SK-N-SH treated with all-trans-retinoic acid at 6 μM for 48 hours (cell line): Measurements from ENCODE around the gene PRDM5.

Experiments used
- ATAC-seq: fragments of 200-7000 bp; cut with Tn5 transposase; 3 replicates; pipeline ENCODE4 v1.9.1; 2020; ENCODE audit warnings: mild to moderate bottlenecking, moderate library complexity
- ARNTL ChIP-seq: fragments of 450-650 bp; formaldehyde crosslinking; IDR thresholded peaks from 2 replicates; pipeline ENCODE4 v1.5.0; 2020; ENCODE audit warnings: low read depth, mild to moderate bottlenecking, moderate library complexity, borderline replicate concordance
- BACH2 ChIP-seq: fragments of 250-450 bp; sonication (Bioruptor Pico); IDR thresholded peaks from 2 replicates; pipeline ENCODE4 v1.9.0; 2021; ENCODE audit warnings: mild to moderate bottlenecking, borderline replicate concordance
- CSDC2 ChIP-seq: fragments of 250-450 bp; sonication (Bioruptor Pico); IDR thresholded peaks from 2 replicates; pipeline ENCODE4 v1.5.0; 2020; ENCODE audit warnings: mild to moderate bottlenecking, moderate library complexity
- ESRRG ChIP-seq: fragments of 250-450 bp; sonication (Bioruptor Pico); IDR thresholded peaks from 2 replicates; pipeline ENCODE4 v1.6.1; 2021; ENCODE audit warnings: mild to moderate bottlenecking
- GLIS3 ChIP-seq: fragments of 250-450 bp; sonication (Bioruptor Pico); IDR thresholded peaks from 2 replicates; pipeline ENCODE4 v1.5.0; 2020; ENCODE audit warnings: mild to moderate bottlenecking, moderate library complexity
- ISL1 ChIP-seq: fragments of 250-450 bp; sonication (Bioruptor Pico); IDR thresholded peaks from 2 replicates; pipeline ENCODE4 v2.1.2; 2022; ENCODE audit warnings: mild to moderate bottlenecking, moderate library complexity
- OSR1 ChIP-seq: fragments of 250-450 bp; sonication (Bioruptor Pico); IDR thresholded peaks from 2 replicates; pipeline ENCODE4 v1.8.0; 2022; ENCODE audit warnings: moderate library complexity, mild to moderate bottlenecking, inconsistent platforms
- PPARA ChIP-seq: fragments of 250-450 bp; sonication (Bioruptor Pico); IDR thresholded peaks from 2 replicates; pipeline ENCODE4 v1.5.0; 2020; ENCODE audit warnings: mild to moderate bottlenecking, borderline replicate concordance
- RARB ChIP-seq: fragments of 250-450 bp; sonication (Bioruptor Pico); IDR thresholded peaks from 2 replicates; pipeline ENCODE4 v1.8.0; 2021; ENCODE audit warnings: mild to moderate bottlenecking, moderate library complexity
- SNAI2 ChIP-seq: fragments of 250-450 bp; sonication (Bioruptor Pico); IDR thresholded peaks from 2 replicates; pipeline ENCODE4 v1.5.0; 2020; ENCODE audit warnings: mild to moderate bottlenecking, moderate library complexity
- TCF4 ChIP-seq: fragments of 250-450 bp; sonication (Bioruptor Pico); IDR thresholded peaks from 2 replicates; pipeline ENCODE4 v1.8.0; 2021; ENCODE audit warnings: mild to moderate bottlenecking, moderate library complexity, borderline replicate concordance
- TOX ChIP-seq: fragments of 250-450 bp; sonication (Bioruptor Pico); IDR thresholded peaks from 2 replicates; pipeline ENCODE4 v1.8.0; 2021; ENCODE audit warnings: mild to moderate bottlenecking, moderate library complexity, borderline replicate concordance
- ZC3H10 ChIP-seq: fragments of 250-450 bp; sonication (Bioruptor Pico); IDR thresholded peaks from 2 replicates; pipeline ENCODE4 v1.5.1; 2021; ENCODE audit warnings: mild to moderate bottlenecking, moderate library complexity
- ZFP3 ChIP-seq: fragments of 250-450 bp; sonication (Bioruptor Pico); IDR thresholded peaks from 2 replicates; pipeline ENCODE4 v1.5.0; 2020; ENCODE audit warnings: mild to moderate bottlenecking, moderate library complexity
- ZFP30 ChIP-seq: fragments of 450-650 bp; formaldehyde crosslinking; IDR thresholded peaks from 2 replicates; pipeline ENCODE4 v1.5.0; 2022; ENCODE audit warnings: mild to moderate bottlenecking, moderate library complexity
- ZNF565 ChIP-seq: fragments of 450-650 bp; formaldehyde crosslinking; conservative IDR thresholded peaks from 2 replicates; pipeline ENCODE4 v1.5.0; 2020; ENCODE audit warnings: low read depth, mild to moderate bottlenecking, moderate library complexity
- ZNF8 ChIP-seq: fragments of 450-650 bp; formaldehyde crosslinking; IDR thresholded peaks from 2 replicates; pipeline ENCODE4 v1.5.0; 2020; ENCODE audit warnings: mild to moderate bottlenecking, moderate library complexity
- TF ChIP-seq, protein P1 (sequence below): fragments of 250-450 bp; sonication (Bioruptor Pico); IDR thresholded peaks from 2 replicates; pipeline ENCODE4 v1.5.1; 2020; ENCODE audit warnings: low read depth, mild to moderate bottlenecking, moderate library complexity
- TF ChIP-seq, protein P2 (sequence below): fragments of 250-450 bp; sonication (Bioruptor Pico); IDR thresholded peaks from 2 replicates; pipeline ENCODE4 v1.8.0; 2020; ENCODE audit warnings: mild to moderate bottlenecking, moderate library complexity, borderline replicate concordance
- TF ChIP-seq, protein P3 (sequence below): fragments of 250-450 bp; sonication (Bioruptor Pico); IDR thresholded peaks from 2 replicates; pipeline ENCODE4 v1.5.0; 2020; ENCODE audit warnings: mild to moderate bottlenecking, moderate library complexity

PRDM5 gene

DNA sequence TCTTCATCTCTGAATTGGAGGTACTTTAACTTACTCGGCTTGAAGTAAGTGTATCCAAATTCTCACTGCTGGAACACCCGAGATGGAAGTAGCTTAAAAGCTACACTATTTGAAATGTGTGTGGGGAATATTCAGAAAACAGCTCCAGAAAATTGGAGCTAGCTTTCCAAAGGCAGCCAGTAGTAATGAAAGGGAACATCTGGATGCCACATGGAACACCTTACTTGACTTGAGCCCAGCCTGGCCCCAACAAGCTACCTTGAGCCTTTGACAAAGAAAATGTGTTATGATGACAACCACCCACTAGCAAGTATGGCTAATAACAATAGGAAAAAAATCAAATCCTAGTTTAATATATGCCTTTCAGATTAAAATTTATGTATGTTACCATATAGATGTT lies 161.5 kb downstream of the PRDM5 start:
- no peak for ATAC-seq
- TF ChIP-seq ZFP30 (CRISPR knock-in tag) (no peak), ZC3H10 (CRISPR knock-in tag) (no peak), ZNF8 (CRISPR knock-in tag) (no peak), ESRRG (CRISPR knock-in tag) (no peak)
- TF ChIP-seq, protein P1, sequence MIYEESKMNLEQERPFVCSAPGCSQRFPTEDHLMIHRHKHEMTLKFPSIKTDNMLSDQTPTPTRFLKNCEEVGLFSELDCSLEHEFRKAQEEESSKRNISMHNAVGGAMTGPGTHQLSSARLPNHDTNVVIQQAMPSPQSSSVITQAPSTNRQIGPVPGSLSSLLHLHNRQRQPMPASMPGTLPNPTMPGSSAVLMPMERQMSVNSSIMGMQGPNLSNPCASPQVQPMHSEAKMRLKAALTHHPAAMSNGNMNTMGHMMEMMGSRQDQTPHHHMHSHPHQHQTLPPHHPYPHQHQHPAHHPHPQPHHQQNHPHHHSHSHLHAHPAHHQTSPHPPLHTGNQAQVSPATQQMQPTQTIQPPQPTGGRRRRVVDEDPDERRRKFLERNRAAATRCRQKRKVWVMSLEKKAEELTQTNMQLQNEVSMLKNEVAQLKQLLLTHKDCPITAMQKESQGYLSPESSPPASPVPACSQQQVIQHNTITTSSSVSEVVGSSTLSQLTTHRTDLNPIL (CRISPR knock-in tag): no peak
- TF ChIP-seq, all 23 proteins: peak for 0

GRCh38 chr4:120760047-120760446 lies 162.5 kb downstream of the PRDM5 start:
- TF ChIP-seq, protein P1 (CRISPR knock-in tag): peak; percentile 30; the same call in 1 of the 2 replicates
- TF ChIP-seq, protein P2, sequence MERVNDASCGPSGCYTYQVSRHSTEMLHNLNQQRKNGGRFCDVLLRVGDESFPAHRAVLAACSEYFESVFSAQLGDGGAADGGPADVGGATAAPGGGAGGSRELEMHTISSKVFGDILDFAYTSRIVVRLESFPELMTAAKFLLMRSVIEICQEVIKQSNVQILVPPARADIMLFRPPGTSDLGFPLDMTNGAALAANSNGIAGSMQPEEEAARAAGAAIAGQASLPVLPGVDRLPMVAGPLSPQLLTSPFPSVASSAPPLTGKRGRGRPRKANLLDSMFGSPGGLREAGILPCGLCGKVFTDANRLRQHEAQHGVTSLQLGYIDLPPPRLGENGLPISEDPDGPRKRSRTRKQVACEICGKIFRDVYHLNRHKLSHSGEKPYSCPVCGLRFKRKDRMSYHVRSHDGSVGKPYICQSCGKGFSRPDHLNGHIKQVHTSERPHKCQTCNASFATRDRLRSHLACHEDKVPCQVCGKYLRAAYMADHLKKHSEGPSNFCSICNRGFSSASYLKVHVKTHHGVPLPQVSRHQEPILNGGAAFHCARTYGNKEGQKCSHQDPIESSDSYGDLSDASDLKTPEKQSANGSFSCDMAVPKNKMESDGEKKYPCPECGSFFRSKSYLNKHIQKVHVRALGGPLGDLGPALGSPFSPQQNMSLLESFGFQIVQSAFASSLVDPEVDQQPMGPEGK (CRISPR knock-in tag): no peak
- TF ChIP-seq ZNF565 (CRISPR knock-in tag): no peak
- TF ChIP-seq ESRRG (CRISPR knock-in tag): no peak
- TF ChIP-seq BACH2 (CRISPR knock-in tag): no peak
- no peak for TF ChIP-seq SNAI2 (CRISPR knock-in tag)
- 0 out of 2 replicates have a peak, but pooled peaks have one; percentile 25 for TF ChIP-seq TCF4 (CRISPR knock-in tag)
- TF ChIP-seq ISL1: peak; percentile 90
- TF ChIP-seq, all 23 proteins: peak for 3
- peak; percentile 60 for ATAC-seq

GRCh38 chr4:120755864-120756263 lies 166.7 kb downstream of the PRDM5 start:
- ATAC-seq: no peak
- TF ChIP-seq GLIS3 (CRISPR knock-in tag): no peak
- no peak for TF ChIP-seq ZNF8 (CRISPR knock-in tag)
- TF ChIP-seq PPARA (CRISPR knock-in tag): no peak

DNA sequence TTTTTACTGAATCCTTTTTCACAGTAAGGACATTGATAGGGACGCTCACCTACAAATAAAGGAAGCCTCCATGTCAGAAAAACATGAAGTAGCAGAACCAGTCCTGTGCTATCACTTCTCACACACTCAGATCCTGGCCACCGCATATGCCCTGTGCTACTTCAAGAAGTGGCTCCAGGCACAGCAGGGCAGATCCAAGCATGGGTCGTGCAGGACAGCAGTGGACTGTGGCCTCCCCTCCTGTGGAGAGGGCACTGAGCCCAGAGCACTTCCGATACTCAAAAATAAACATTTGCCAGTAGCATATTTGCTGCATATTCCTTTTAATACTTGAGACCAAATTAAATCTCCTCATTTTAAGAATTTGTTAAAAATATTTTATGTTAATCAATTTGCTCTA lies 167.9 kb downstream of the PRDM5 start:
- no peak for ATAC-seq

GRCh38 chr4:120753854-120754253 lies 168.7 kb downstream of the PRDM5 start:
- TF ChIP-seq TCF4 (CRISPR knock-in tag): 0 out of 2 replicates have a peak, but pooled peaks have one; percentile 31
- TF ChIP-seq ISL1: no peak

More for the DNA sequence above, 167.9 kb downstream of the PRDM5 start:
- TF ChIP-seq GLIS3 (CRISPR knock-in tag) (no peak), ISL1 (no peak), ZFP3 (CRISPR knock-in tag) (no peak), CSDC2 (CRISPR knock-in tag) (no peak), ZFP30 (CRISPR knock-in tag) (no peak), ARNTL (CRISPR knock-in tag) (no peak), TOX (no peak), PPARA (CRISPR knock-in tag) (no peak), RARB (CRISPR knock-in tag) (no peak)
- TF ChIP-seq, protein P1 (CRISPR knock-in tag): no peak

DNA sequence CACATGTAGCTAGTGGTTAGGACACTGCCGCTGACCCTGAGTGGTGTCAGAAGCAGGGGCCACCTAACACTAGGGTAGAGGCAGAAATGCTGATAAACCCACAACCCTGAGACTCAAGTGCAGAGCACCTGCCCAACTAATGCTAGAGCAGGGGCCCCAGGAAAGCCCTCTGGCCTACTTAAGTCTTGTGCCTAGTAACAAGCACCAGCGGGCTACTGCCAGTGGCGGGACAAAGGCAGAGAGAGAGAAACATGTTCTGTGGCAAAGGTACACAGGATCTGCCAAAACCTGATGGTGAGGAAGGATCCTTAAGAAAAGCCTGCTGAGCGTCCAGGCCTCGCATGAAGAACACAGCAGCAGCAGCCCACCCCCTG lies 172.4 kb downstream of the PRDM5 start:
- no peak for ATAC-seq
- TF ChIP-seq ZFP30 (CRISPR knock-in tag): no peak
- TF ChIP-seq ZNF8 (CRISPR knock-in tag): no peak
- TF ChIP-seq, protein P1 (CRISPR knock-in tag): no peak
- no peak for TF ChIP-seq ARNTL (CRISPR knock-in tag)
- TF ChIP-seq, protein P3, sequence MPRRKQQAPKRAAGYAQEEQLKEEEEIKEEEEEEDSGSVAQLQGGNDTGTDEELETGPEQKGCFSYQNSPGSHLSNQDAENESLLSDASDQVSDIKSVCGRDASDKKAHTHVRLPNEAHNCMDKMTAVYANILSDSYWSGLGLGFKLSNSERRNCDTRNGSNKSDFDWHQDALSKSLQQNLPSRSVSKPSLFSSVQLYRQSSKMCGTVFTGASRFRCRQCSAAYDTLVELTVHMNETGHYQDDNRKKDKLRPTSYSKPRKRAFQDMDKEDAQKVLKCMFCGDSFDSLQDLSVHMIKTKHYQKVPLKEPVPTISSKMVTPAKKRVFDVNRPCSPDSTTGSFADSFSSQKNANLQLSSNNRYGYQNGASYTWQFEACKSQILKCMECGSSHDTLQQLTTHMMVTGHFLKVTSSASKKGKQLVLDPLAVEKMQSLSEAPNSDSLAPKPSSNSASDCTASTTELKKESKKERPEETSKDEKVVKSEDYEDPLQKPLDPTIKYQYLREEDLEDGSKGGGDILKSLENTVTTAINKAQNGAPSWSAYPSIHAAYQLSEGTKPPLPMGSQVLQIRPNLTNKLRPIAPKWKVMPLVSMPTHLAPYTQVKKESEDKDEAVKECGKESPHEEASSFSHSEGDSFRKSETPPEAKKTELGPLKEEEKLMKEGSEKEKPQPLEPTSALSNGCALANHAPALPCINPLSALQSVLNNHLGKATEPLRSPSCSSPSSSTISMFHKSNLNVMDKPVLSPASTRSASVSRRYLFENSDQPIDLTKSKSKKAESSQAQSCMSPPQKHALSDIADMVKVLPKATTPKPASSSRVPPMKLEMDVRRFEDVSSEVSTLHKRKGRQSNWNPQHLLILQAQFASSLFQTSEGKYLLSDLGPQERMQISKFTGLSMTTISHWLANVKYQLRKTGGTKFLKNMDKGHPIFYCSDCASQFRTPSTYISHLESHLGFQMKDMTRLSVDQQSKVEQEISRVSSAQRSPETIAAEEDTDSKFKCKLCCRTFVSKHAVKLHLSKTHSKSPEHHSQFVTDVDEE (CRISPR knock-in tag): no peak
- no peak for TF ChIP-seq ZFP3 (CRISPR knock-in tag)
- TF ChIP-seq BACH2 (CRISPR knock-in tag): no peak
- TF ChIP-seq ISL1: no peak
- no peak for TF ChIP-seq SNAI2 (CRISPR knock-in tag)
- TF ChIP-seq ZC3H10 (CRISPR knock-in tag): no peak
- no peak for TF ChIP-seq RARB (CRISPR knock-in tag)
- no peak for TF ChIP-seq CSDC2 (CRISPR knock-in tag)
- TF ChIP-seq GLIS3 (CRISPR knock-in tag): no peak
- no peak for TF ChIP-seq TOX
- no peak for TF ChIP-seq OSR1 (CRISPR knock-in tag)

More at GRCh38 chr4:120753854-120754253, 168.7 kb downstream of the PRDM5 start:
- no peak for ATAC-seq
